ENCODE measurements around the gene CCDC24. TPM values are rescaled to one million over a fixed set of nuclear protein-coding genes. Genes with fewer than 3 reads are reported as not detected.

CCDC24 gene
- total RNA-seq, 1 experiment from 2014 or later = 24.4 TPM

GRCh38 chr1:43944860-43945259 is 46.5 kb upstream of the CCDC24 start:
- peak overlapping the region; percentile 34 for H3K27ac ChIP-seq (ENCODE audit: low read length)
- no peaks in the 10 kb centered on the region for H3K27me3 ChIP-seq (ENCODE audit: control insufficient read depth, insufficient read depth, low read length)
- CTCF ChIA-PET = interaction anchor here (2.4 kb wide), 1 partner anchor 10 kb away, joined by 9 read pairs; no protein-coding TSS in a partner anchor
- no peak for ATAC-seq
- peaks cover 16% of the 10 kb centered on the region for H3K4me1 ChIP-seq (ENCODE audit: control insufficient read depth, insufficient read depth, low read length)
- in situ Hi-C loops (cut with HindIII; ENCODE audit: low pct_unique_long_range_greater_than_20kb, low sequenced_read_pairs) (loop anchor here (25.0 kb wide), 1 partner anchor 183 kb away; no protein-coding TSS in a partner anchor), intact Hi-C loops (cut with micrococcal nuclease; ENCODE audit: unreplicated experiment) (no loop called here)
- no TSS peak for BruUV-seq (replicated peaks)
- POLR2A ChIA-PET = interaction anchor here (0.7 kb wide), 1 partner anchor 196 kb away, joined by 4 read pairs; no protein-coding TSS in a partner anchor
- no peak overlapping the region for H3K4me3 ChIP-seq (ENCODE audit: low read depth in 2 of 2, low read length in 2 of 2)
- no peaks in the 10 kb centered on the region for H3K9me3 ChIP-seq (ENCODE audit: control insufficient read depth, insufficient read depth, low read depth, low read length)
- no peak for DNase-seq (ENCODE audit: low read depth, low spot score)
- peaks cover 4% of the 10 kb centered on the region; the same call in 1 of the 2 replicates for H3K36me3 ChIP-seq (ENCODE audit: control insufficient read depth, insufficient read depth, low read length)
- TF ChIP-seq POLR2AphosphoS5 (IDR thresholded peaks at IDR 0.05; ENCODE audit: low read depth, low read length) = no peak

DNA sequence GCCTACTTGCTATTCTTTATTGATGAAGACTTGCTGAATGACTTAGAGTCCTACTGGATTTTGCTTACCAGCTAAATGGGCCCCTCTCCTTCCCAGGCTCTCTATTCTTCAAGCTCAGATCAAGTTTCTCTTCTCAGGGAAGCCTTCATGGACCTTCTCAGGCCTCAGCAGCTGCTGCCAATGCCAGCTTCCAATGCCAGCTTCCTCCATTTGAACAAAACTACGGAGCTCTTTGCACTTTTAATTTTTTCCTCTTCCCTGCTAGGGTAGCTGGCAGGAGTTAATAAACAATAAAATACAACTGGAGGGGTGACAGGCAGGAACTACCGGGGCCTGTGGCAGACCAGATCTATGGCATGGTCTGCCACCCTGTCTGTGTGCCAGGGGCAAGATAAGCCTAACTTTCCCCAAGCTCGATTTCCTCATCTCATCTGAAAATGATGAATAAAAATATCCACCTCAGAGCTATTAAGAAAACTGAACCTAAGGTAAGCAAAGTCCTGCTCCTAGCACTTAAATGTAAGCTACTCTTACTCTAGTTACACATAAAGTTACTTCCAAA is 45.6 kb upstream of the CCDC24 start:
- intact Hi-C loops (cut with micrococcal nuclease; ENCODE audit: unreplicated experiment) = no loop called here
- Histone ChIP-seq H3K4me1 (ENCODE audit: control insufficient read depth, insufficient read depth, low read length) (peaks cover 16% of the 10 kb centered on the region), H3K27me3 (ENCODE audit: control insufficient read depth, insufficient read depth, low read length) (no peaks in the 10 kb centered on the region), H3K4me3 (ENCODE audit: low read depth in 2 of 2, low read length in 2 of 2) (peak overlapping the region; percentile 79 to 88), H3K36me3 (ENCODE audit: control insufficient read depth, insufficient read depth, low read length) (peaks cover 4% of the 10 kb centered on the region; the same call in 1 of the 2 replicates), H3K27ac (ENCODE audit: low read length) (peak overlapping the region; percentile 96), H3K9me3 (ENCODE audit: control insufficient read depth, insufficient read depth, low read depth, low read length) (no peaks in the 10 kb centered on the region)
- in situ Hi-C loops (cut with HindIII; ENCODE audit: low pct_unique_long_range_greater_than_20kb, low sequenced_read_pairs) = loop anchor here (25.0 kb wide), 1 partner anchor 183 kb away; no protein-coding TSS in a partner anchor
- CTCF ChIA-PET = interaction anchor here (2.2 to 2.4 kb wide), 2 partner anchors 11 to 182 kb away, joined by 9 to 10 read pairs; no protein-coding TSS in a partner anchor
- BruUV-seq (replicated peaks) = TSS peak; percentile 93
- TF ChIP-seq POLR2AphosphoS5 (IDR thresholded peaks at IDR 0.05; ENCODE audit: low read depth, low read length) (no peak), SIN3A (IDR thresholded peaks at IDR 0.05; ENCODE audit: borderline replicate concordance, insufficient read depth, low read depth, low read length) (no peak), TCF7L2 (IDR thresholded peaks at IDR 0.05; ENCODE audit: low read depth, low read length) (no peak)
- TF ChIP-seq, protein P1, sequence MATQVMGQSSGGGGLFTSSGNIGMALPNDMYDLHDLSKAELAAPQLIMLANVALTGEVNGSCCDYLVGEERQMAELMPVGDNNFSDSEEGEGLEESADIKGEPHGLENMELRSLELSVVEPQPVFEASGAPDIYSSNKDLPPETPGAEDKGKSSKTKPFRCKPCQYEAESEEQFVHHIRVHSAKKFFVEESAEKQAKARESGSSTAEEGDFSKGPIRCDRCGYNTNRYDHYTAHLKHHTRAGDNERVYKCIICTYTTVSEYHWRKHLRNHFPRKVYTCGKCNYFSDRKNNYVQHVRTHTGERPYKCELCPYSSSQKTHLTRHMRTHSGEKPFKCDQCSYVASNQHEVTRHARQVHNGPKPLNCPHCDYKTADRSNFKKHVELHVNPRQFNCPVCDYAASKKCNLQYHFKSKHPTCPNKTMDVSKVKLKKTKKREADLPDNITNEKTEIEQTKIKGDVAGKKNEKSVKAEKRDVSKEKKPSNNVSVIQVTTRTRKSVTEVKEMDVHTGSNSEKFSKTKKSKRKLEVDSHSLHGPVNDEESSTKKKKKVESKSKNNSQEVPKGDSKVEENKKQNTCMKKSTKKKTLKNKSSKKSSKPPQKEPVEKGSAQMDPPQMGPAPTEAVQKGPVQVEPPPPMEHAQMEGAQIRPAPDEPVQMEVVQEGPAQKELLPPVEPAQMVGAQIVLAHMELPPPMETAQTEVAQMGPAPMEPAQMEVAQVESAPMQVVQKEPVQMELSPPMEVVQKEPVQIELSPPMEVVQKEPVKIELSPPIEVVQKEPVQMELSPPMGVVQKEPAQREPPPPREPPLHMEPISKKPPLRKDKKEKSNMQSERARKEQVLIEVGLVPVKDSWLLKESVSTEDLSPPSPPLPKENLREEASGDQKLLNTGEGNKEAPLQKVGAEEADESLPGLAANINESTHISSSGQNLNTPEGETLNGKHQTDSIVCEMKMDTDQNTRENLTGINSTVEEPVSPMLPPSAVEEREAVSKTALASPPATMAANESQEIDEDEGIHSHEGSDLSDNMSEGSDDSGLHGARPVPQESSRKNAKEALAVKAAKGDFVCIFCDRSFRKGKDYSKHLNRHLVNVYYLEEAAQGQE (IDR thresholded peaks at IDR 0.05; ENCODE audit: insufficient read depth in 1 of 2, low read depth in 2 of 2, low read length in 1 of 2) = no peak
- TF ChIP-seq, protein P2, sequence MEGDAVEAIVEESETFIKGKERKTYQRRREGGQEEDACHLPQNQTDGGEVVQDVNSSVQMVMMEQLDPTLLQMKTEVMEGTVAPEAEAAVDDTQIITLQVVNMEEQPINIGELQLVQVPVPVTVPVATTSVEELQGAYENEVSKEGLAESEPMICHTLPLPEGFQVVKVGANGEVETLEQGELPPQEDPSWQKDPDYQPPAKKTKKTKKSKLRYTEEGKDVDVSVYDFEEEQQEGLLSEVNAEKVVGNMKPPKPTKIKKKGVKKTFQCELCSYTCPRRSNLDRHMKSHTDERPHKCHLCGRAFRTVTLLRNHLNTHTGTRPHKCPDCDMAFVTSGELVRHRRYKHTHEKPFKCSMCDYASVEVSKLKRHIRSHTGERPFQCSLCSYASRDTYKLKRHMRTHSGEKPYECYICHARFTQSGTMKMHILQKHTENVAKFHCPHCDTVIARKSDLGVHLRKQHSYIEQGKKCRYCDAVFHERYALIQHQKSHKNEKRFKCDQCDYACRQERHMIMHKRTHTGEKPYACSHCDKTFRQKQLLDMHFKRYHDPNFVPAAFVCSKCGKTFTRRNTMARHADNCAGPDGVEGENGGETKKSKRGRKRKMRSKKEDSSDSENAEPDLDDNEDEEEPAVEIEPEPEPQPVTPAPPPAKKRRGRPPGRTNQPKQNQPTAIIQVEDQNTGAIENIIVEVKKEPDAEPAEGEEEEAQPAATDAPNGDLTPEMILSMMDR (IDR thresholded peaks at IDR 0.05) = no peak
- DNase-seq (ENCODE audit: low read depth, low spot score) (no peak), ATAC-seq (no peak)
- POLR2A ChIA-PET = no interaction called here

Data from Panc1 (cell line).